Measurements from ENCODE around the gene EIF4G2. TPM values are rescaled to one million over a fixed set of nuclear protein-coding genes. Genes with fewer than 3 reads are reported as not detected.

EIF4G2 gene
- total RNA-seq, 1 donor: 782 TPM

DNA sequence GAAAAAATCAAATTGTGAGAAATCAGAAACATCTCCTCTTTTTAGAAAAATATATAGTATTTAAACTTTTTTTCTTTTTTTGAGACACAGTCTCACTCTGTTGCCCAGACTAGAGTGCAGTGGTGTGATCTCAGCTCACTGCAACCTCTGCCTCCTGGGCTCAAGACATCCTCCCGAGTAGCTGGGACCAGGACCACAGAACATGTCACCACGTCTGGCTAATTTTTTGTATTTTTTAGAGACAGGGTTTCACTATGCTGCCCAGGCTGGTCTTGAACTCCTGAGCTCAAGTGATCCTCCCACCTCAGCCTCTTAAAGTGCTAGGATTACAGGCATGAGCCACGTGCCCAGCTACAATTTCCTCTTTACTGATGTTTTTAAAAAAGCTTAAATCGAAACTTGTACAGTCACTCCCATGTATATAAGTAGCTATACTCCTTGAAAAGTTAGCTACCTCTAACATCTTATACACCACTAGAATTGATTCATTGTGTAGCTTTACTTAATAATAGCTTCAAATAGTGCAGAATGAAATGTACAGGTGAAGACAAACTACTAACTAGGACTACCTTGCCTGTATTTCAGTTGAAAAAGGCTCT, 10.3 kb downstream of the EIF4G2 start:
- Histone ChIP-seq H3K27ac (ENCODE audit: low read depth, low read length) (no peak overlapping the region), H3K4me2 (ENCODE audit: insufficient read depth, low read length) (no peak overlapping the region), H3K9me3 (ENCODE audit: low read depth, low read length) (no peaks in the 10 kb centered on the region), H2AFZ (ENCODE audit: low read length) (no peak overlapping the region), H3K27me3 (ENCODE audit: insufficient read depth, low read length) (no peaks in the 10 kb centered on the region), H3K4me1 (ENCODE audit: insufficient read depth, low read length) (no peaks in the 10 kb centered on the region), H3K4me3 (ENCODE audit: insufficient read depth, low read length) (no peak overlapping the region), H3K36me3 (ENCODE audit: insufficient read depth, low read length) (peaks cover 76% of the 10 kb centered on the region), H4K20me1 (ENCODE audit: insufficient read depth, low read length) (peaks cover 33% of the 10 kb centered on the region), H3K79me2 (ENCODE audit: insufficient read depth, low read length) (peaks cover 8% of the 10 kb centered on the region)
- no peak for DNase-seq (ENCODE audit: insufficient read length, low spot score, missing footprints)
- TF ChIP-seq, protein P1, sequence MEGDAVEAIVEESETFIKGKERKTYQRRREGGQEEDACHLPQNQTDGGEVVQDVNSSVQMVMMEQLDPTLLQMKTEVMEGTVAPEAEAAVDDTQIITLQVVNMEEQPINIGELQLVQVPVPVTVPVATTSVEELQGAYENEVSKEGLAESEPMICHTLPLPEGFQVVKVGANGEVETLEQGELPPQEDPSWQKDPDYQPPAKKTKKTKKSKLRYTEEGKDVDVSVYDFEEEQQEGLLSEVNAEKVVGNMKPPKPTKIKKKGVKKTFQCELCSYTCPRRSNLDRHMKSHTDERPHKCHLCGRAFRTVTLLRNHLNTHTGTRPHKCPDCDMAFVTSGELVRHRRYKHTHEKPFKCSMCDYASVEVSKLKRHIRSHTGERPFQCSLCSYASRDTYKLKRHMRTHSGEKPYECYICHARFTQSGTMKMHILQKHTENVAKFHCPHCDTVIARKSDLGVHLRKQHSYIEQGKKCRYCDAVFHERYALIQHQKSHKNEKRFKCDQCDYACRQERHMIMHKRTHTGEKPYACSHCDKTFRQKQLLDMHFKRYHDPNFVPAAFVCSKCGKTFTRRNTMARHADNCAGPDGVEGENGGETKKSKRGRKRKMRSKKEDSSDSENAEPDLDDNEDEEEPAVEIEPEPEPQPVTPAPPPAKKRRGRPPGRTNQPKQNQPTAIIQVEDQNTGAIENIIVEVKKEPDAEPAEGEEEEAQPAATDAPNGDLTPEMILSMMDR (IDR thresholded peaks at IDR 0.05; ENCODE audit: extremely low read depth, low read depth, low read length): no peak

DNA sequence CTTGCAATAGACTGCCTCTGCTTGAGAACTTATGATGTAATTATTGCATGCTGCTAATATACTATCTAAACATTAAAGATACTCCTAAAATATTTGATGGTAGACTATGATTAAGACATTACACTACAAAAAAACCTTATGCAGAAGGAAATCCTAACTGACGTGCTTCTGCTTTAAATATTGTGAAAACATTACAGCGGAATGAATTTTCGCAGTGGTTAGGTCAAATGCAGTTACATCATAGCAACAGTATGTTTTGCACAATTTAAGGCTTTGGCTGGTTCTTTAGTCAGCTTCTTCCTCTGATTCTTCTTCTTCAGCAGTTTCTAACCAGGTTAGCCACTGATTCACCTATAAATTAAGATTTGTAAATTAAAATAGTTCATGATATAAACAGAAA, 11.2 kb downstream of the EIF4G2 start:
- Histone ChIP-seq H3K79me2 (ENCODE audit: insufficient read depth, low read length) (peaks cover 3% of the 10 kb centered on the region), H4K20me1 (ENCODE audit: insufficient read depth, low read length) (peaks cover 31% of the 10 kb centered on the region), H3K4me3 (ENCODE audit: insufficient read depth, low read length) (no peak overlapping the region), H3K4me2 (ENCODE audit: insufficient read depth, low read length) (no peak overlapping the region), H3K36me3 (ENCODE audit: insufficient read depth, low read length) (peaks cover 67% of the 10 kb centered on the region), H3K4me1 (ENCODE audit: insufficient read depth, low read length) (peaks cover 3% of the 10 kb centered on the region), H3K27ac (ENCODE audit: low read depth, low read length) (no peak overlapping the region), H3K27me3 (ENCODE audit: insufficient read depth, low read length) (no peaks in the 10 kb centered on the region), H2AFZ (ENCODE audit: low read length) (no peak overlapping the region), H3K9me3 (ENCODE audit: low read depth, low read length) (no peaks in the 10 kb centered on the region)
- no peak for DNase-seq (ENCODE audit: insufficient read length, low spot score, missing footprints)
- TF ChIP-seq, protein P1 (IDR thresholded peaks at IDR 0.05; ENCODE audit: extremely low read depth, low read depth, low read length): no peak

DNA sequence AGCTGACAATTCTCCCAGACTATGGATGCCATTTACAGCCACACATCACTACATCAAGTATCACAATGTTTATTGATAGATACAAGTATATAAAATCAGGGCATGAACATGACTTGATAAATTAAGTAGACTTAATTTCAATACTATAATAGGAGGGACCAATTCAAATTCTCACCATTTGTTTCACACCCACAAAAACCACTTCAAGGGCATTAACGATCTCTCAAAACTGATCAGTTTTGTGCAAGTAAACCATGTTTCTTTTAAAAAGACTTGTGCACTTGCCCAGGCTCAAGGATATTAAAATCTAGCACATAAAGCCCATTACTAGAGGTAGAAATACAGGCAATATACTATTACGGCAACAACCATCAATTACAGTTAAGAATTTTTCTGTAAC, 11.7 kb downstream of the EIF4G2 start:
- no peaks in the 10 kb centered on the region for H3K27me3 ChIP-seq (ENCODE audit: insufficient read depth, low read length)
- no peak overlapping the region for H3K4me3 ChIP-seq (ENCODE audit: insufficient read depth, low read length)
- no peak overlapping the region for H2AFZ ChIP-seq (ENCODE audit: low read length)
- H3K9me3 ChIP-seq (ENCODE audit: low read depth, low read length): no peaks in the 10 kb centered on the region
- TF ChIP-seq, protein P1 (IDR thresholded peaks at IDR 0.05; ENCODE audit: extremely low read depth, low read depth, low read length): no peak
- H3K4me1 ChIP-seq (ENCODE audit: insufficient read depth, low read length): peaks cover 3% of the 10 kb centered on the region
- H3K27ac ChIP-seq (ENCODE audit: low read depth, low read length): no peak overlapping the region
- H3K79me2 ChIP-seq (ENCODE audit: insufficient read depth, low read length): peaks cover 3% of the 10 kb centered on the region
- peaks cover 26% of the 10 kb centered on the region for H4K20me1 ChIP-seq (ENCODE audit: insufficient read depth, low read length)
- no peak for DNase-seq (ENCODE audit: insufficient read length, low spot score, missing footprints)
- peaks cover 61% of the 10 kb centered on the region for H3K36me3 ChIP-seq (ENCODE audit: insufficient read depth, low read length)
- H3K4me2 ChIP-seq (ENCODE audit: insufficient read depth, low read length): no peak overlapping the region

DNA sequence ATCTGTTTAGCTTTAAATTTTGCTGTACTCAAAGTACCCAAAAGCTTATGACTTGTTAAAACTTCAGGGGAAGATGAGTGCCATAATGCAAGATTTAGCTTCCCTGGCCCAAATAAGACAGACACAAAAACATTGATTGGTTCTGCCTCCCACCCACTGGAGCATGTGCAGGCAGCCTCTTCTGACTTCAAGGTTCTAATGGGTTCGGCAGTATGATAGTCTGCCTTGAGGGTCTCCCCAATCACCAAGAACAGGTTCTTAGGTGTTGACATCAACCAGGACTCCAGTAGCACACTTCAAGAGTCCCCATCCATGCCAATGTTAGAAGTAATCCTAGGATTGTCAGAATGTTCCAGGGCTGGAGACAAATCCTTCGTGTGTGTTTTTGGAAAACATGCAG, 12.5 kb downstream of the EIF4G2 start:
- Histone ChIP-seq H3K4me1 (ENCODE audit: insufficient read depth, low read length) (peaks cover 3% of the 10 kb centered on the region), H3K36me3 (ENCODE audit: insufficient read depth, low read length) (peaks cover 53% of the 10 kb centered on the region), H3K79me2 (ENCODE audit: insufficient read depth, low read length) (no peaks in the 10 kb centered on the region), H4K20me1 (ENCODE audit: insufficient read depth, low read length) (peaks cover 21% of the 10 kb centered on the region), H3K4me3 (ENCODE audit: insufficient read depth, low read length) (no peak overlapping the region), H3K27ac (ENCODE audit: low read depth, low read length) (no peak overlapping the region), H3K9me3 (ENCODE audit: low read depth, low read length) (no peaks in the 10 kb centered on the region), H3K27me3 (ENCODE audit: insufficient read depth, low read length) (no peaks in the 10 kb centered on the region), H2AFZ (ENCODE audit: low read length) (no peak overlapping the region), H3K4me2 (ENCODE audit: insufficient read depth, low read length) (no peak overlapping the region)
- TF ChIP-seq, protein P1 (IDR thresholded peaks at IDR 0.05; ENCODE audit: extremely low read depth, low read depth, low read length): no peak
- DNase-seq (ENCODE audit: insufficient read length, low spot score, missing footprints): no peak

Measured in osteoblast (primary cell).